HG02763 (cell line): ENCODE measurements around the gene FUS.
"Not testable (repeated sequence)": the region's sequence is repeated elsewhere in the genome, so short reads cannot be mapped to it uniquely, and the experiment has no call there.

Experiments
- ATAC-seq: cut with Tn5 transposase; IDR thresholded peaks from one replicate; pipeline ENCODE4 v1.9.1; 2021; ENCODE audit warnings: mild to moderate bottlenecking, moderate library complexity; ENCODE audit not compliant: unreplicated experiment

The FUS gene

GRCh38 chr16:31143011-31143693, 36.8 kb upstream of the FUS start:
- ATAC-seq: no peak

DNA sequence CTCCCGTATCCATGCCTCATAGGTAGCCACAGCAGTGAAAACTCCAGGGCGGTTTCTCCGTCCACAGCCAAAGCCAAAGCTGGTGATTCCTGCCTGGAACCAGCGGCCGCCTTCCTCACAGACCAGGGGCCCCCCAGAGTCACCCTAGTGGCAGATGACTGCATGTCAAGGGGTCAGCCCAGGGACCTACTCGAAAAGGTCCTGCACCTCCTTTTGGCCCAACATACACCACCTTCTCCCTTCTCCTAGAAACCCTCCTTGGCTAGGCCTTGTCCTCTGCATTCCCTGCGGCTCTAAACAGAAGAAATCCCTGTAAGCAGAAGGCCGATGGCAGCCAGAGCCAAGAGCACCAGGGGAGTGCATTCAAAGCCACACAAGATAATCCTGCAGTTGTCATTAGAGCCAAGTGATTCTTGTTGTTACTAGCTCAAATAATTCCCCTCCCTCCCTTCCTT, 36.2 kb upstream of the FUS start:
- ATAC-seq: no peak

DNA sequence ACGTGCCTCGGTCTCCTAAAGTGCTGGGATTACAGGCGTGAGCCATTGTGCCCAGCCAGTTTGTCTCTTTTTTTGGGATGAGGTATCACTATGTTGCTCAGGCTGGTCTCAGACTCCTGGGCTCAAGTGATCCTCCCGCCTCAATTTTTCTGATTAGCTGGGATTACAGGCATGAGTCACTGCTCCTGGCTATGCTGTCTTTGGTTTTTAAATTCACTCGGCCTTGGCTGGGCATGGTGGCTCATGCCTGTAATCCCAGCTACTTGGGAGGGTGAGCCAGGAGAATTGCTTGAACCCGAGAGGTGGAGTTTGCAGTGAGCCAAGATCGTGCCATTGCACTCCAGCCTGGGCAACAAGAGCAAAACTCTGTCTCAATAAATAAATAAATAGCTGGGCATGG, 35.5 kb upstream of the FUS start:
- not testable (repeated sequence) for ATAC-seq

DNA sequence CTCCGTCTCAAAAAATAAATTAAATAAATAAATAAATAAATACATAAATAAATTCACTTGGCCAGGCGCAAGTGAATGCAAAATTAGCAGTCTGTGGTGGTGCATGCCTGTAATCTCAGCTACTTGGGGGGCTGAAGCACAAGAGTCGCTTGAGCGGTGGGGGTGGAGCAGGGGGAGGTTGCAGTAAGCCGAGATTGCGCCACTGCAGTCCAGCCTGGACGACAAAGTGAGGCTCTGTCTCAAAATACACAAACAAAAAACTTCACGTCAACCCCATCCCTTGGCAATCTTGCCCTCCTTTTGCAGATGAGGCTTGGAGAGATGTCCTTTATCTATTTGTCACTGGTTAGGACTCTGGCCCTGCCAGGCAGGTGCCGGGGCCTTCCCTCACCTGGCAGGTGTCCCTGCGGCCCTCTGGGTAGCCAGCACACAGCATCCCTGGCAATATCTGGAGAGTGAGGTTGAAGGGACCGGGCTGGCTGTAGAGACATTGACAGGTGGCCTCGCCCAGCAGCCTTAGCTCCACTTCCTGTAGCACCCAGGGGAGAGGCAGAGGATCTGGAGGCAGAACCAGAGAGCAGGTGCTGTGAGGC, 34.4 kb upstream of the FUS start:
- ATAC-seq: no peak

DNA sequence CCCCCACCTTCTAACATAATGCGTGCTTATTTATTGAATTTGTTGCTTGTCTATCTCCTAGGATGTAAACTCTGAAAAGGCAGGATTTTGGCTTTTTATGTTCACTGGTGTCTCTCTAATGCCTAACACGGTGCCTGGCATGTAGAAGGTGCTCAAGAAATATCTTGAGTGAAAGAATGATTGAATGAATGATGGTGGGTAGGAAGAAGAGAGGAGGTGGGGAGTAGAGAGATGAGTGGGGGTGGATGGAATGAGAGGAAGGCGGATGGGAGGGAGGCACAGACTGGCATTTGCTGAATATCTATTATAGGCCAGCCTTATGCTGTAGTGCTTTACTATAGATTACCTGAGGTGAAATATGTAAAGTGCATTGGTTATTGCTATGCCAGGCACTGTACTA, 32.4 kb upstream of the FUS start:
- ATAC-seq: no peak

DNA sequence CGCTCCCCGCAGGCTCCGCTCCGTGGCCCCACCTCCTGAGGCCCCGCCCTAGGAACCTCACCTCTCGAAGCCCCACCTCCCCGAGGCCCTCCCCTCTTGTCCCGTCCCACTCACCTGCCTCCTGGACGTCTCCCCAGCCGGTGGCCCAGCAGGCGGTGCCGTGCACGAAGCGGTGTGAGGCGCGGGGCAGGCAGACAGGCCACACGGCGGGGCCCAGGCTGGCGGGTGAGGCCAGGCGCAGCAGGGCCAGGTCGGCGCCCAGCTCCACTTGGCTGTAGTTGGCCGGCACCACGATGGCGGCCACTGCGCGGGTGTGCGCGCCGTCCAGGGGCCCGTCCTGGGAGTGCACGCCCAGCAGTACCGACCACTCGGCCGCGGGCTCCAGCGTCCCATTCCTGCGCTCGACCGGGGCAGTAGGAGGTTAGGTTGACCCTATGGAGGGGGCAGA, 31.6 kb upstream of the FUS start:
- ATAC-seq: no peak

GRCh38 chr16:31148896-31149295, 31.0 kb upstream of the FUS start:
- ATAC-seq: no peak

DNA sequence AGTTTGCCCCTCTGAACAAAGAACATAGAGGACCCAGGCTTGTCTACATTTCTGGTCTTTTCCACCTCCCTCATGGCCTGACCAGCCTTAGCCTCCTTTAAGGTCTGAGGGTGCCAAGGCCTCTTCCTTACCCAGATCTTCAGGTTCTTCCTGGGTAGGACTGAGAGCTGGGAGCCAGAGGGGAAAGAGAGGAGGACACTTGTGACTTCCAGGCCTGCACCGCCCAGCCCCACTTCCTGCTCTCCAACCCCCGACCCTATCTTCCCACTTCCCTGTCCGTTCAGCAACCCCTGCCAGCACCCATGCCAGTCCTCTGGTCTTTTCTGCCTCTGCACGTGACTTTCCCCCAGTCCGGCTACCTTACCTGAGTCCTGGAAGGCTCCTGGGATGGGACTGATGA, 30.6 kb upstream of the FUS start:
- no peak for ATAC-seq

- ATAC-seq: no peak
Measured at GRCh38 chr16:31149894-31150890, 29.7 kb upstream of the FUS start, which contains the start of gene PRSS36. Gene PRSS36 (minus strand): TSS chr16:31150066. CDS start chr16:31150035, 31 bp downstream.

DNA sequence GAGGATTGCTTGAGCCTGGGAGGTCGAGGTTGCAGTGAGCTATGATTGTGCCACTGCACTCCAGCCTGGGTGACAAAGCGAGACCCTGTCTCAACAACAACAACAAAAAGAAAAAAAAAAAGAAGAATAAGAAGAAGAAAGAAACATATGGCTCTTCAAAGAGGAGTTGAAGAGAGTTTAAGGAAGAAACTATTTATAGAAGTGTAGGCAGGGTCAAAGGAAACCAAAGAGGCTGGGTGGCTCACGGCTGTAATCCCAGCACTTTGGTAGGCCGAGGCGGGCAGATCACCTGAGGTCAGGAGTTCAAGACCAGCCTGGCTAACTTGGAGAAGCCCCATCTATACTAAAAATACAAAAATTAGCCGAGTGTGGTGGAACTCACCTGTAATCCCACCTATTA, 29.0 kb upstream of the FUS start:
- not testable (repeated sequence) for ATAC-seq

- ATAC-seq: no peak
Measured at GRCh38 chr16:31157136-31157535, 22.8 kb upstream of the FUS start.

GRCh38 chr16:31167315-31167714, 12.6 kb upstream of the FUS start:
- ATAC-seq: no peak

GRCh38 chr16:31168848-31169247, 11.1 kb upstream of the FUS start:
- ATAC-seq: no peak

DNA sequence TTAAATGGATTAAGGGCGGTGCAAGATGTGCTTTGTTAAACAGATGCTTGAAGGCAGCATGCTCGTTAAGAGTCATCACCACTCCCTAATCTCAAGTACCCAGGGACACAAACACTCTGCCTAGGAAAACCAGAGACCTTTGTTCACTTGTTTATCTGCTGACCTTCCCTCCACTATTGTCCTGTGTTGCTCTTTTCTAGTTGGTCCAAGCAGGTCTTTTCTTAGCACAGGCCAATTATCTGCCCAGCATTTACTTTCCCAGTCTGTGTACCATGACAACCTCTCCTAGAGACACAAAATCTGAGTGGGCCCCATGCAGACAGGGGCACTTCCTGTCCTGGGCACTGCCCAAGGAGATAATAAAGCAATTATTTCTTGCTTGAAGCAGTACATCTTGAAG, 9.9 kb upstream of the FUS start:
- ATAC-seq: not testable (repeated sequence)

GRCh38 chr16:31177136-31177535, 2.8 kb upstream of the FUS start:
- no peak for ATAC-seq

DNA sequence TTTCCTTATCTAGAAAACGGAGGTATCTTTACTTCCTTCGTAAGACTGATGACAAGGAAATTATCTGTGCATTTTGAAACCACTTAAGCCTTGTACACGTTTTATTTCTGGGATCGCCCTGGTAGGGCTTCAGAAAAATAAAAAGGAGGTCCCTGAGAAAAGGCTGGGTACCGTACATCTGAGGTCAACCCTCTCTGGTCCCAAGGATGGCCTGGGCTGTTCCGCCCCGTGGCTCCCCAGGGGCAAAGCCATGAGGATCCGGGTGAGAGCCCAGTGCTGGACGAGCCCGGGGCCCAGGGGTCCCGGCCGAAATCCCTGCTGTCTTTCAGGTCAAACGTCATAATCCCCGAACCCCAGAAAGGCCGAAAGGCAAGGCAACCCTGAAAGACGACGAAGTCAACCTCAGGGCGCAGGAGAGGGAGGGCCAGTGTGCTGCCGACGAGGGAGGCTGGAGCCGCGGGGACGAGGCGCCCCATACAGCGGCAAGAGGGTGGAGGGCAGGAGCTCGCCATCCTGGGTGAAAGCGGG, 656 bp upstream of the FUS start:
- no peak for ATAC-seq

DNA sequence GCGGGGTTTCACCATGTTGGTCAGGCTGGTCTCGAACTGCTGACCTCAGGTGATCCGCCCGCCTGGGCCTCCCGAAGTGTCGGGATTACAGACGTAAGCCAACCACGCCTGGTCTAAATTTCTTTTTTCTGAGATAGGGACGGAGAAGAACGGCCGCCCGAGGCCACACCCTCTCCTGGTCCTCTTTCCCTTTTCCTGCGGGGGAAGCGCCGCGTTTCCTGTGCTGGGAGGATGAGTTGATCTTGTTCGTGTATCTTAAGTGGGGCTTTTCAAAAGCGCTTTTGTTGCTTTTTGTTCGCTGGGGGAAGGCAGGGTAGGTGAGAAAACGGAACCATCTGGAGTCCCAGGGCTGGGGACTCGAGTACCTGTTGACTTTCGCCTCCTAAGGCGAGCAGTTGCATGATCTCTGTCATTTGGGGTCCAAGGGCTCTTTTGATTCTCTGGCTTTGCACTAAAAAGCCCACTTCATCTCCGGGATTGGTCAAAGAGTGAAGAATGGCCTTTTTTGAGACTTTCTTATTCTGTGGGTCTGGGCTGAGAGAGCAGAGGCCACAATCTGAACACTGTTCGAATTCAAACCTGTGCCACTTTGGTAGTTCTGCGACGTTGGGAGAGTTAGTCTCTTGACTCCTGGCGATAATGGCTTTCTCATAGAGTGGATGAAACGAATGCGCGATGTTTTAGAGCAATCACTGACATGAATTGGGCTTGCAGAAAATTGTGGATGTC, 1.3 kb downstream of the FUS start:
- no peak for ATAC-seq

DNA sequence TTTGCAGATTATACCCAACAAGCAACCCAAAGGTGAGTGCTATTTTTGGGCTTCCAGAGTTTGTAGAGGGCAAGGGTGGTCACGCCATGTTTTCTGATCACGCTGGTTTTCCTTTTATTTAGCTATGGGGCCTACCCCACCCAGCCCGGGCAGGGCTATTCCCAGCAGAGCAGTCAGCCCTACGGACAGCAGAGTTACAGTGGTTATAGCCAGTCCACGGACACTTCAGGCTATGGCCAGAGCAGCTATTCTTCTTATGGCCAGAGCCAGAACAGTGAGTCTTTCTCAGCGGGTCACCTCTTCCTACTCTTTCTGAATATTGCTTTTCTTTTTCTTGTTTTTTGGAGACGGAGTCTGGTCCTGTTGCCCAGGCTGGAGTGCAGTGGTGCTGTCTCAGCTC, 2.5 kb downstream of the FUS start:
- no peak for ATAC-seq

- ATAC-seq: no peak
Measured at GRCh38 chr16:31183432-31184428, 3.8 kb downstream of the FUS start.
